Stomach (tissue), 4 donors: ENCODE measurements around the gene BCR.

Experiments
- POLR2A ChIP-seq, 4 donors: fragments of 450-650 bp; IDR thresholded peaks; one replicate each; pipeline ENCODE4 v1.6.1; 2016; ENCODE audit warnings: antibody characterized with exemption in 4 of 4, control low read depth in 2 of 4, mild to moderate bottlenecking in 1 of 4, moderate library complexity in 1 of 4
- POLR2AphosphoS5 ChIP-seq, 3 donors: sonication (generic); formaldehyde crosslinking; IDR thresholded peaks; one replicate each; pipeline ENCODE4 v1.6.1; 2016; ENCODE audit warnings: antibody characterized with exemption in 3 of 3
- TF ChIP-seq, protein P1 (sequence below), 7 experiments: fragments of 450-650 bp in 4 of 7; fragments of 200-600 bp in 3 of 7; sonication (generic) in 3 of 7; IDR thresholded peaks; one replicate each; pipeline ENCODE4 v1.5.1; 2016 to 2019; ENCODE audit warnings: antibody characterized with exemption in 7 of 7, control low read depth in 2 of 7, mild to moderate bottlenecking in 1 of 7

DNA sequence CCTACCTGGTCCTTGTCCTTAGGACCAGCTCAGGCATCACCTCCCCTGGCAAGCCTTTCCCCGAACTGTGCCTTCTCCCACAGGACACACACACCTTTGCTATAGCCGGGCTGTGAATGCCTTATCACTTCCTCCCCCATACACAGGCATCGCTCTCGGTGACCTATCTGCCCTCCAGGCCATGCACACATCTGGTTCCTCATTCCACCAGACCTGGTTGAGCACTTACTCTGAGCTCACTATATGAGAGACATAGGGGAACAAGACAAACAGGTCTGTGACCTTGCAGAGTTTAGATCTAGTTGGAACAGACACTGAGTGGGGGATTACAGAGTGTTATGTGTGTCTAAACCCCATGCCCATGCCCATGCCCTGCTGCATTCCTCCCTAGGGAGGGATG is 3.1 kb upstream of the BCR start:
- TF ChIP-seq, protein P1, sequence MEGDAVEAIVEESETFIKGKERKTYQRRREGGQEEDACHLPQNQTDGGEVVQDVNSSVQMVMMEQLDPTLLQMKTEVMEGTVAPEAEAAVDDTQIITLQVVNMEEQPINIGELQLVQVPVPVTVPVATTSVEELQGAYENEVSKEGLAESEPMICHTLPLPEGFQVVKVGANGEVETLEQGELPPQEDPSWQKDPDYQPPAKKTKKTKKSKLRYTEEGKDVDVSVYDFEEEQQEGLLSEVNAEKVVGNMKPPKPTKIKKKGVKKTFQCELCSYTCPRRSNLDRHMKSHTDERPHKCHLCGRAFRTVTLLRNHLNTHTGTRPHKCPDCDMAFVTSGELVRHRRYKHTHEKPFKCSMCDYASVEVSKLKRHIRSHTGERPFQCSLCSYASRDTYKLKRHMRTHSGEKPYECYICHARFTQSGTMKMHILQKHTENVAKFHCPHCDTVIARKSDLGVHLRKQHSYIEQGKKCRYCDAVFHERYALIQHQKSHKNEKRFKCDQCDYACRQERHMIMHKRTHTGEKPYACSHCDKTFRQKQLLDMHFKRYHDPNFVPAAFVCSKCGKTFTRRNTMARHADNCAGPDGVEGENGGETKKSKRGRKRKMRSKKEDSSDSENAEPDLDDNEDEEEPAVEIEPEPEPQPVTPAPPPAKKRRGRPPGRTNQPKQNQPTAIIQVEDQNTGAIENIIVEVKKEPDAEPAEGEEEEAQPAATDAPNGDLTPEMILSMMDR (IDR thresholded peaks at IDR 0.05), result no peak
- no peak for TF ChIP-seq POLR2A (IDR thresholded peaks at IDR 0.05)
- TF ChIP-seq POLR2AphosphoS5 (IDR thresholded peaks at IDR 0.05), result no peak
